Small intestine (tissue), 7 donors: Measurements from ENCODE around the gene P2RY2. TPM values are rescaled to one million over a fixed set of nuclear protein-coding genes. Genes with fewer than 3 reads are reported as not detected.
A peak's percentile ranks its signal among the peaks of the same experiment; 100 is the strongest.
"Not testable (repeated sequence)": the region's sequence is repeated elsewhere in the genome, so short reads cannot be mapped to it uniquely, and the experiment has no call there.

ENCODE experiments used
- DNase-seq, 2 donors: peaks; one replicate each; pipeline versions ENCODE4 v3.0.0 to v3.0.0-alpha.2; 2013
- FAIRE-seq: peaks from 2 replicates; lab custom pipeline; 2012; peaks lifted over from hg19 to GRCh38; lab: Jason Lieb, UNC
- H3K27ac ChIP-seq, 3 donors: one replicate each; pipeline ENCODE4 v1.5.1; 2013; ENCODE audit warnings: low read length in 2 of 3, mild to moderate bottlenecking in 2 of 3, control low read depth in 1 of 3, inconsistent platforms in 1 of 3, low read depth in 1 of 3, moderate library complexity in 1 of 3
- H3K27me3 ChIP-seq, 3 donors: one replicate each; pipeline ENCODE4 v1.6.1; 2013; ENCODE audit warnings: low read length in 3 of 3, inconsistent platforms in 1 of 3; ENCODE audit not compliant: control insufficient read depth in 3 of 3, insufficient read depth in 3 of 3
- H3K36me3 ChIP-seq, 3 donors: one replicate each; pipeline ENCODE4 v1.6.1; 2013; ENCODE audit warnings: low read length in 3 of 3, inconsistent platforms in 1 of 3, low read depth in 1 of 3, mild to moderate bottlenecking in 1 of 3, moderate library complexity in 1 of 3; ENCODE audit not compliant: control insufficient read depth in 3 of 3, insufficient read depth in 2 of 3
- H3K4me1 ChIP-seq, 3 donors: one replicate each; pipeline ENCODE4 v1.6.1; 2013; ENCODE audit warnings: low read length in 2 of 3, inconsistent platforms in 1 of 3, low read depth in 1 of 3, mild to moderate bottlenecking in 1 of 3, moderate library complexity in 1 of 3; ENCODE audit not compliant: control insufficient read depth in 3 of 3, insufficient read depth in 2 of 3
- H3K4me3 ChIP-seq, 3 donors: one replicate each; pipeline ENCODE4 v1.5.1; 2013; ENCODE audit warnings: low read length in 3 of 3, control low read depth in 1 of 3, inconsistent platforms in 1 of 3, low read depth in 1 of 3, mild to moderate bottlenecking in 1 of 3, moderate library complexity in 1 of 3
- H3K9me3 ChIP-seq, 2 donors: one replicate each; pipeline ENCODE4 v1.6.1; 2013; ENCODE audit warnings: low read depth in 1 of 2, low read length in 1 of 2; ENCODE audit not compliant: control insufficient read depth in 2 of 2, insufficient read depth in 1 of 2
- WGBS, 3 donors: extraction: QIAGEN DNeasy Blood & Tissue Kit; methylation state at CpG; one replicate each; pipeline ENCODE4 v1.1.7; 2013; 5-methylcytosine and 5-hydroxymethylcytosine counted together
- polyA plus RNA-seq, 4 donors: library from polyadenylated mRNA; stranded (reverse) in 3 of 4; unstranded in 1 of 4; fragments of 200-250 nt in 3 of 4; fragments of 120-200 nt in 1 of 4; gene quantifications; one replicate each; pipeline versions ENCODE4 v1.2.1 to v1.2.3, GENCODE V29; 2013
- donor health status: healthy with polysubstance abuse.
- donor health status: control.
- donor health status: control.
- donor health status: Bipolar disorder and iron deficiency.
- donor health status: healthy.

P2RY2 gene
- polyA plus RNA-seq, 4 donors: 4.1 to 7.4 (median 5.6) TPM

DNA sequence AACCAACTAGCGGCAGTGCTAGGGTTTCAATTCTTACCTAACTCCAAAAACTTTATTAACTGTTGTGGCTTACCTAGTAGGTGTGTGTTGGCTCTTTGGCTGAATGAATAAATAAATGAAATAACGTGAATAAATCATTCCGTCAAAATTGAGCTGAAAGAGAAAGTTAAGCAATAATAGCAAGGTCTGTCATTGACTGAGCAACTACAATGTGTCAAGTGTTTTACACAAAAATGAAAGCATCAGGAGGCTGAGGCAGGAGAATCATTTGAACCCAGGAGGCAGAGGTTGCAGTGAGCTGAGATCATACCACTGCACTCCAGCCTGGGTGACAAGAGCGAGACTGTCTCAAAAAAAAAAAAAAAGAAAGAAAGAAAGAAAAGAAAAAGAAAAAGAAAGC, 56.1 kb downstream of the P2RY2 start:
- Histone ChIP-seq H3K27ac (peak overlapping the region in 2 of 3 donors; percentile 8 to 88), H3K36me3 (peaks cover 0 to 28% (median 0%) of the 10 kb centered on the region in 3 donors), H3K4me1 (peaks cover 5 to 59% (median 19%) of the 10 kb centered on the region in 3 donors)
- H3K4me3 ChIP-seq, H3K27me3 ChIP-seq, FAIRE-seq, DNase-seq, H3K9me3 ChIP-seq: not testable (repeated sequence)
- 87 to 93% (median 89%) methylated on average over 4 of the region's 4 CpGs for WGBS, 3 donors

- H3K9me3 ChIP-seq: no peaks in the 10 kb centered on the region
- peak overlapping the region in 1 of 3 donors; percentile 17 for H3K27ac ChIP-seq
- H3K27me3 ChIP-seq: no peaks in the 10 kb centered on the region
- no peak for DNase-seq
- H3K4me1 ChIP-seq: peaks cover 5 to 55% (median 15%) of the 10 kb centered on the region in 3 donors
- no peak overlapping the region for H3K4me3 ChIP-seq
- WGBS, 3 donors: 80 to 90% (median 80%) methylated on average over 11 of the region's 11 CpGs
- FAIRE-seq: no peak
- peaks cover 0 to 28% (median 0%) of the 10 kb centered on the region in 3 donors for H3K36me3 ChIP-seq
Measured at GRCh38 chr11:73274722-73275380, 56.8 kb downstream of the P2RY2 start.

GRCh38 chr11:73275381-73275750, 57.3 kb downstream of the P2RY2 start:
- WGBS, 3 donors: 86 to 97% (median 94%) methylated on average over 4 of the region's 4 CpGs
- no peaks in the 10 kb centered on the region for H3K27me3 ChIP-seq
- DNase-seq (no peak), FAIRE-seq (no peak)
- H3K36me3 ChIP-seq: peaks cover 0 to 25% (median 0%) of the 10 kb centered on the region in 3 donors
- H3K27ac ChIP-seq: no peak overlapping the region
- peaks cover 5 to 55% (median 12%) of the 10 kb centered on the region in 3 donors for H3K4me1 ChIP-seq
- H3K9me3 ChIP-seq: no peaks in the 10 kb centered on the region
- no peak overlapping the region for H3K4me3 ChIP-seq

- DNase-seq: no peak
- H3K9me3 ChIP-seq: no peaks in the 10 kb centered on the region
- no peak overlapping the region for H3K27ac ChIP-seq
- WGBS, 3 donors: 64 to 80% (median 69%) methylated on average over 3 of the region's 3 CpGs
- peaks cover 2 to 61% (median 3%) of the 10 kb centered on the region in 3 donors for H3K4me1 ChIP-seq
- no peak overlapping the region for H3K4me3 ChIP-seq
- no peaks in the 10 kb centered on the region for H3K27me3 ChIP-seq
- no peak for FAIRE-seq
- peaks cover 0 to 28% (median 0%) of the 10 kb centered on the region in 3 donors for H3K36me3 ChIP-seq
Measured at GRCh38 chr11:73277467-73277866, 59.4 kb downstream of the P2RY2 start.

DNA sequence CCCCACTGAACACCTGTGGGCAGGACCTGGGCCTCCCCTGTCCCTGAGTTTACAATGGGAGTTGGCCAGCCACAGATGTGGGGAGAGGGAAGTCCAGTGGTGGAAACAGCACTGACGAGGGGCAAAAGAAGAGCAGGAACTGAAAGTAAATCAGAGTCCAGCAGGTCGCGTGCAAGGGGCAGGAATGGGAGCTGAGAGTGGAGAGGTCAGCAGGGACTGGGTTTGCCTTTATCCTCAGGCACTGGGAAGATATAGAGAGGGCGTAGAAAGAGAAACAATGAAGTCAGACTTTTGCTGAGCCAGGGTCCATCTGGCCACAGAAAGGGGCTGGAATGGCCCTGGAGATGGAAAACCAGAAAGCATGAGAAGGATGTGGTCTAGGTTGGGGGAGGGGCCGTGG, 62.5 kb downstream of the P2RY2 start:
- no peak for FAIRE-seq
- DNase-seq: peak in 1 of 2 donors; percentile 69
- H3K4me3 ChIP-seq: no peak overlapping the region
- H3K27me3 ChIP-seq: no peaks in the 10 kb centered on the region
- no peaks in the 10 kb centered on the region for H3K9me3 ChIP-seq
- H3K4me1 ChIP-seq: peaks cover 0 to 52% (median 0%) of the 10 kb centered on the region in 3 donors
- 62 to 66% (median 64%) methylated on average over 5 of the region's 5 CpGs for WGBS, 3 donors
- H3K27ac ChIP-seq: peak overlapping the region in 1 of 3 donors; percentile 90
- peaks cover 0 to 26% (median 0%) of the 10 kb centered on the region in 3 donors for H3K36me3 ChIP-seq

- Histone ChIP-seq H3K27ac (peak overlapping the region in 1 of 3 donors; percentile 90), H3K27me3 (no peaks in the 10 kb centered on the region), H3K4me3 (no peak overlapping the region), H3K4me1 (peaks cover 0 to 57% (median 0%) of the 10 kb centered on the region in 3 donors), H3K36me3 (peaks cover 0 to 32% (median 0%) of the 10 kb centered on the region in 3 donors), H3K9me3 (no peaks in the 10 kb centered on the region)
- DNase-seq: no peak
- FAIRE-seq: no peak
- WGBS, 3 donors: 86 to 96% (median 87%) methylated on average over 3 of the region's 3 CpGs
Measured at GRCh38 chr11:73281201-73281741, 63.2 kb downstream of the P2RY2 start.

DNA sequence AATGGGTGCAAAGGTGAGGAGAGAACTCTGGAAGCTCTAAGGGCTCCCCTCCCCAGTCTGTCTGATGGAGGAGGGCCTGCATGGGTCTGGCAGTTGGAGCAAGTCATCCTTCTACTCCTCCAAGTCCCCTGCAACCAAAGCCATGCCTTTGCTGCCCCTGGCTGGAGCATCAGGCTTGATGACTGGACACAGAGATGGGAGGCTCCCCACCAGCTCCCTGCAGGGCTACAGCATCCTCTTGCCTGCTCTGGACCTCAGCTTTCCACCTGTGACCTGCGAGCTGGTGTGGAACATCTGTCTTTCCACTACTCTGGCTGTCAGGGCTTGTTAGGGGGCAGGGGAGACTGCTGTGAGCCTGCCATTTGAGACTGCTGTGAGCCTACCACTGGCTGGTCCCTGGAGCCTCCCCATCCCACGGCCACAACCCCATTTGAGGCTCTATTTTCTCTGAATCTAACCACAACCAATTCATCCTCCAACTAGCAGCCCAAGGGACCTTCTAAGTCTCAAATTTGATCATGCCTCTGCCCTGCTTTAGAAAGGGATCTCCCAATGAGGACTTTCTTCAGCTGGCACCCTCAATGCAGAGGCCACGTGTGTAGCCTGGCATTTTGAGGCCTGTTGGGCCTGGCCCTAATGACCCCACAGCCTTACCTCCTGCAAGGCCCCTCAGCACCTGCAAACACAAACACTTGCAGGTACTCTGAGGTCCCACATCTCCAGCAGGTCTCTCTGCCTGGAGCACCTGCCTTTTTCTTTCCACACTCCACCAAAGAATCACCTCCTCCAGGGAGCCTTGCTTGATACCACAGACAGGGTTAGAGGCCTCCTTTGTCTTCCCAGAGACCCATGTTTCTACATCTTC, 63.9 kb downstream of the P2RY2 start:
- no peak overlapping the region for H3K4me3 ChIP-seq
- WGBS, 3 donors: 70 to 91% (median 86%) methylated on average over 3 of the region's 3 CpGs
- H3K27ac ChIP-seq: peak overlapping the region in 1 of 3 donors; percentile 90
- no peak for DNase-seq
- no peaks in the 10 kb centered on the region for H3K27me3 ChIP-seq
- no peaks in the 10 kb centered on the region for H3K9me3 ChIP-seq
- H3K4me1 ChIP-seq: peaks cover 0 to 64% (median 0%) of the 10 kb centered on the region in 3 donors
- peaks cover 0 to 33% (median 0%) of the 10 kb centered on the region in 3 donors for H3K36me3 ChIP-seq
- no peak for FAIRE-seq
